ENCODE measurements around the gene TBC1D13.

The TBC1D13 gene

DNA sequence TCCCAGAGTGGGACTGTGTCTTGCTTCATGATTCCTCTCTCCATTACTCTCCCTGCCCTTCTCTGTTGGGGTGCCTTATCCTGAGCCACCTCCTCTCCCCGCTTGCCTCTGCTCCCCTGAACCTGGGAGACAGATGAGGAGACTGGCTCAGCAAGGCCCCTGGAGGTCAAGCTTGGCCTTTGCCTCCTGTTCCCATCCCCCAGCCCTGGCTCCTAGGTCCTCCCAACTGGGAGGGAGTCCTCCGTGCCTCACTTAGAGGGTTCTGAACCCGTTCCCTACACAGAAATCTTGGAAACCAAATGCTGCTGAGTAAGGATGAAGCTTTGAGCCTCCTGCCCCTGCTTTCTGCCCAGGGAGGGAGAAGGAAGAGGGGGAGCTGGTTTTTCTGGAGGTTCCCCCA lies 21.5 kb downstream of the TBC1D13 start:
- Histone ChIP-seq H3K9me2 (ENCODE audit: low read depth, low read length) (no peaks in the 10 kb centered on the region), H3K9ac (ENCODE audit: low read length) (no peak overlapping the region), H4K20me1 (ENCODE audit: insufficient read depth, low read length) (no peaks in the 10 kb centered on the region), H3K27me3 (ENCODE audit: insufficient read depth, low read length) (no peaks in the 10 kb centered on the region), H3K36me3 (ENCODE audit: insufficient read depth, low read length) (peaks cover 31% of the 10 kb centered on the region), H3K4me1 (ENCODE audit: insufficient read depth, low read length, severe bottlenecking) (no peaks in the 10 kb centered on the region), H2AFZ (ENCODE audit: low read length) (no peak overlapping the region), H3K4me3 (ENCODE audit: low read depth, low read length, poor library complexity, severe bottlenecking) (no peak overlapping the region), H3K27ac (ENCODE audit: low read depth, low read length, poor library complexity, severe bottlenecking) (no peak overlapping the region), H3K4me2 (ENCODE audit: low read length) (no peak overlapping the region), H3K79me2 (ENCODE audit: insufficient read depth, low read length) (no peaks in the 10 kb centered on the region), H3K9me3 (ENCODE audit: low read length) (no peaks in the 10 kb centered on the region), H3F3A (ENCODE audit: insufficient read depth, low read length) (peaks cover 3% of the 10 kb centered on the region; the same call in 1 of the 2 replicates)
- TF ChIP-seq, protein P1, sequence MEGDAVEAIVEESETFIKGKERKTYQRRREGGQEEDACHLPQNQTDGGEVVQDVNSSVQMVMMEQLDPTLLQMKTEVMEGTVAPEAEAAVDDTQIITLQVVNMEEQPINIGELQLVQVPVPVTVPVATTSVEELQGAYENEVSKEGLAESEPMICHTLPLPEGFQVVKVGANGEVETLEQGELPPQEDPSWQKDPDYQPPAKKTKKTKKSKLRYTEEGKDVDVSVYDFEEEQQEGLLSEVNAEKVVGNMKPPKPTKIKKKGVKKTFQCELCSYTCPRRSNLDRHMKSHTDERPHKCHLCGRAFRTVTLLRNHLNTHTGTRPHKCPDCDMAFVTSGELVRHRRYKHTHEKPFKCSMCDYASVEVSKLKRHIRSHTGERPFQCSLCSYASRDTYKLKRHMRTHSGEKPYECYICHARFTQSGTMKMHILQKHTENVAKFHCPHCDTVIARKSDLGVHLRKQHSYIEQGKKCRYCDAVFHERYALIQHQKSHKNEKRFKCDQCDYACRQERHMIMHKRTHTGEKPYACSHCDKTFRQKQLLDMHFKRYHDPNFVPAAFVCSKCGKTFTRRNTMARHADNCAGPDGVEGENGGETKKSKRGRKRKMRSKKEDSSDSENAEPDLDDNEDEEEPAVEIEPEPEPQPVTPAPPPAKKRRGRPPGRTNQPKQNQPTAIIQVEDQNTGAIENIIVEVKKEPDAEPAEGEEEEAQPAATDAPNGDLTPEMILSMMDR (IDR thresholded peaks at IDR 0.05; ENCODE audit: low read length): no peak
- TF ChIP-seq EZH2 (IDR thresholded peaks at IDR 0.05; ENCODE audit: borderline replicate concordance, low read length): no peak

DNA sequence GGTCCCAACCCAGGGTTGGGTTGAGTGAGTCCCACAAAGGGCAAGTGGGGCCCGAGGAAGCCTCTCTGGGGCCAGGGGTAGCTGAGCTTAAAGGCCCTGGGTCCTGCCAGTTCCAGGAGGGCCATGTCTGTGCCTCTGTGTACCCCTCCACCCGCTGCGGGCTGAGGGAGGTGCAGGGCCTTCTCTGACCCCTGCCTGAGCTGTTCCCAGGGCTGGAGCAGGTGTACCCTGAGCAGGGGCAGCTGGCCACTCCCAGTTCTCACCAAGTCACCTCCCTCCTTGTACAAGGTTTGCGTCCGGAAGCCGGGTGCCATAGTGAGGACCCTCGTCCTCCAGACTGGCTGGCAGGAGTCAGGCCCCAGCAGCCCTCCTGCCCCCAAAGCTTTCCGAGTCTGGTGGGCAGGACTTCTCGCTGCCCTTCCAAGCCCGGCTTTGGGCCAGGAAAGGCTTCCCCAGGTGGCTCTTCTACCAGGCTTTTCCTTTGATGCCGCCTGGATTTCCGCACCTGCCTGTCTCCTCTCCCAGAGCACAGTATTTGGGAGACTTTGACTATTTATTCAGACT lies 22.1 kb downstream of the TBC1D13 start:
- H3K79me2 ChIP-seq (ENCODE audit: insufficient read depth, low read length): no peaks in the 10 kb centered on the region
- no peaks in the 10 kb centered on the region for H3K9me2 ChIP-seq (ENCODE audit: low read depth, low read length)
- TF ChIP-seq, protein P1 (IDR thresholded peaks at IDR 0.05; ENCODE audit: low read length): no peak
- TF ChIP-seq EZH2 (IDR thresholded peaks at IDR 0.05; ENCODE audit: borderline replicate concordance, low read length): no peak
- H3K4me2 ChIP-seq (ENCODE audit: low read length): no peak overlapping the region
- H2AFZ ChIP-seq (ENCODE audit: low read length): no peak overlapping the region
- no peak overlapping the region for H3K27ac ChIP-seq (ENCODE audit: low read depth, low read length, poor library complexity, severe bottlenecking)
- no peaks in the 10 kb centered on the region for H4K20me1 ChIP-seq (ENCODE audit: insufficient read depth, low read length)
- H3K4me3 ChIP-seq (ENCODE audit: low read depth, low read length, poor library complexity, severe bottlenecking): no peak overlapping the region
- no peaks in the 10 kb centered on the region for H3K9me3 ChIP-seq (ENCODE audit: low read length)
- H3F3A ChIP-seq (ENCODE audit: insufficient read depth, low read length): peaks cover 3% of the 10 kb centered on the region; the same call in 1 of the 2 replicates
- H3K36me3 ChIP-seq (ENCODE audit: insufficient read depth, low read length): peaks cover 25% of the 10 kb centered on the region
- H3K27me3 ChIP-seq (ENCODE audit: insufficient read depth, low read length): no peaks in the 10 kb centered on the region
- no peaks in the 10 kb centered on the region for H3K4me1 ChIP-seq (ENCODE audit: insufficient read depth, low read length, severe bottlenecking)
- H3K9ac ChIP-seq (ENCODE audit: low read length): no peak overlapping the region

DNA sequence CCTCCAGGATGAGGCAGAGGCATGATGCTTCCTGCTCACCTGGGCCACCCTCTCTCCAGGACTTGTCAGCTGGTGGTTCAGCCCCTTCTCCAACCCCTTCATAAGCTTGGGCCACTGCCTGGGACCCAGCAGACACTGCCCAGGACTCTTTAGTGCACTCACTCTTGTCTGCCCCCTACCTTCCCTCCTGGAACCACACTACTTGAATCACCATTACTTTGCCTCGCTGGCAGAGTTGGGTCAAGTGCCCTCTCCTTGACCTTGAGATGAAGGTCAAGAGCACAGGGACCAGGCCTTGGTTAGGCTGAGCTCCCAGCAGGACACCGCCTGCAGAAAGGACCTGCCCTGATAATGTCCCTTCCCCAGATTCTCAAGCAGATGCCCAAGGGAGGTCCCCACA lies 22.8 kb downstream of the TBC1D13 start:
- no peak overlapping the region for H3K27ac ChIP-seq (ENCODE audit: low read depth, low read length, poor library complexity, severe bottlenecking)
- H3K4me1 ChIP-seq (ENCODE audit: insufficient read depth, low read length, severe bottlenecking): no peaks in the 10 kb centered on the region
- H3K9me2 ChIP-seq (ENCODE audit: low read depth, low read length): no peaks in the 10 kb centered on the region
- H3K9me3 ChIP-seq (ENCODE audit: low read length): no peaks in the 10 kb centered on the region
- TF ChIP-seq, protein P1 (IDR thresholded peaks at IDR 0.05; ENCODE audit: low read length): peak; percentile 23; the same call in 1 of the 2 replicates
- no peak for TF ChIP-seq EZH2 (IDR thresholded peaks at IDR 0.05; ENCODE audit: borderline replicate concordance, low read length)
- no peak overlapping the region for H3K9ac ChIP-seq (ENCODE audit: low read length)
- no peaks in the 10 kb centered on the region for H3K27me3 ChIP-seq (ENCODE audit: insufficient read depth, low read length)
- H4K20me1 ChIP-seq (ENCODE audit: insufficient read depth, low read length): no peaks in the 10 kb centered on the region
- H3K4me3 ChIP-seq (ENCODE audit: low read depth, low read length, poor library complexity, severe bottlenecking): no peak overlapping the region
- no peak overlapping the region for H2AFZ ChIP-seq (ENCODE audit: low read length)
- peaks cover 25% of the 10 kb centered on the region for H3K36me3 ChIP-seq (ENCODE audit: insufficient read depth, low read length)
- no peaks in the 10 kb centered on the region for H3K79me2 ChIP-seq (ENCODE audit: insufficient read depth, low read length)
- peaks cover 3% of the 10 kb centered on the region; the same call in 1 of the 2 replicates for H3F3A ChIP-seq (ENCODE audit: insufficient read depth, low read length)
- H3K4me2 ChIP-seq (ENCODE audit: low read length): no peak overlapping the region

Measured in OCI-LY1 (cell line).